SK-N-SH (cell line): ENCODE measurements around the gene ADCY6. TPM values are rescaled to one million over a fixed set of nuclear protein-coding genes. Genes with fewer than 3 reads are reported as not detected.

Source experiments
- CTCF ChIA-PET: fragments of 300-600, 350-600 bp; formaldehyde crosslinking; extraction: SDS; loops from one replicate; lab custom pipeline; 2021; lab: Yijun Ruan, JAX
- POLR2A ChIA-PET: fragments of 350-600 bp; sonication (Branson Sonifier 250); formaldehyde crosslinking; extraction: SDS; loops from one replicate; lab custom pipeline; 2020; ENCODE audit warnings: antibody characterized with exemption, inconsistent platforms; lab: Yijun Ruan, JAX
- DNase-seq: peaks from one replicate; pipeline ENCODE4 v3.0.0; 2012
- H2AFZ ChIP-seq: fragments of 200-600 bp; sonication (generic); 2 replicates; pipeline ENCODE4 v1.8.1; 2016; ENCODE audit warnings: antibody characterized with exemption, mild to moderate bottlenecking, low read depth
- H3F3A ChIP-seq: fragments of 200-600 bp; sonication (generic); replicated peaks from 2 replicates; pipeline ENCODE3; 2016; ENCODE audit warnings: antibody characterized with exemption, mild to moderate bottlenecking; ENCODE audit not compliant: insufficient read depth
- H3K27ac ChIP-seq, 2 experiments: fragments of 200-500 bp in 1 of 2; fragments of 200-600 bp in 1 of 2; sonication (Bioruptor generic) in 1 of 2; sonication (generic), shearing (Covaris generic) in 1 of 2; 2 replicates each; pipeline versions ENCODE4 v1.5.1 to v1.6.1; 2014 to 2016; ENCODE audit warnings: low read depth in 2 of 2, inconsistent platforms in 1 of 2, low read length in 1 of 2, mild to moderate bottlenecking in 1 of 2, mixed read lengths in 1 of 2
- H3K27me3 ChIP-seq: fragments of 200-600 bp; sonication (generic), shearing (Covaris generic); 2 replicates; pipeline ENCODE4 v1.6.1; 2016; ENCODE audit warnings: mixed run types; ENCODE audit not compliant: insufficient read depth
- H3K36me3 ChIP-seq, 2 experiments: fragments of 200-500 bp in 1 of 2; fragments of 200-600 bp in 1 of 2; sonication (Bioruptor generic) in 1 of 2; sonication (generic) in 1 of 2; replicated peaks in 1 of 2; 2 replicates each; pipeline versions ENCODE3 to v1.5.1; 2014 to 2016; ENCODE audit warnings: low read length in 1 of 2, mild to moderate bottlenecking in 1 of 2; ENCODE audit not compliant: insufficient read depth in 2 of 2, control insufficient read depth in 1 of 2
- H3K4me1 ChIP-seq, 2 experiments: fragments of 200-500 bp in 1 of 2; fragments of 200-600 bp in 1 of 2; sonication (Bioruptor generic) in 1 of 2; sonication (generic), shearing (Covaris generic) in 1 of 2; 2 replicates each; pipeline versions ENCODE4 v1.5.1 to v1.6.1; 2014 to 2016; ENCODE audit warnings: low read depth in 1 of 2, low read length in 1 of 2, mixed run types in 1 of 2; ENCODE audit not compliant: insufficient read depth in 2 of 2, control insufficient read depth in 1 of 2
- H3K4me2 ChIP-seq: fragments of 200-600 bp; sonication (generic), shearing (Covaris generic); 2 replicates; pipeline ENCODE4 v1.6.1; 2017; ENCODE audit warnings: mixed run types
- H3K4me3 ChIP-seq, 2 experiments: fragments of 200-500 bp in 1 of 2; fragments of 200-600 bp in 1 of 2; sonication (Bioruptor generic) in 1 of 2; sonication (generic), shearing (Covaris generic) in 1 of 2; 2 replicates each; pipeline versions ENCODE4 v1.5.1 to v1.8.1; 2014 to 2016; ENCODE audit warnings: low read depth in 2 of 2, inconsistent platforms in 1 of 2, low read length in 1 of 2, mild to moderate bottlenecking in 1 of 2, mixed read lengths in 1 of 2, moderate library complexity in 1 of 2
- H3K79me2 ChIP-seq: fragments of 200-600 bp; sonication (generic); 2 replicates; pipeline ENCODE4 v1.8.1; 2017; ENCODE audit warnings: mild to moderate bottlenecking; ENCODE audit not compliant: insufficient read depth
- H3K9ac ChIP-seq: fragments of 200-600 bp; sonication (generic); 2 replicates; pipeline ENCODE4 v1.6.1; 2017; ENCODE audit warnings: mixed run types
- H3K9me2 ChIP-seq: fragments of 200-600 bp; sonication (generic); 2 replicates; pipeline ENCODE4 v1.6.1; 2017; ENCODE audit warnings: mixed run types
- H3K9me3 ChIP-seq: fragments of 200-600 bp; sonication (generic); 2 replicates; pipeline ENCODE4 v1.6.1; 2017; ENCODE audit warnings: mixed run types, mild to moderate bottlenecking, moderate library complexity
- H4K20me1 ChIP-seq: fragments of 200-600 bp; sonication (generic); 2 replicates; pipeline ENCODE4 v1.6.1; 2017; ENCODE audit warnings: mild to moderate bottlenecking, mixed run types; ENCODE audit not compliant: insufficient read depth
- CHD2 ChIP-seq: fragments of 150-350 bp; IDR thresholded peaks from 2 replicates; pipeline ENCODE4 v1.6.1; 2018; ENCODE audit warnings: low read length; ENCODE audit not compliant: partially characterized antibody
- ELF1 ChIP-seq: IDR thresholded peaks from 2 replicates; pipeline ENCODE4 v1.4.0; 2012
- FOSL2 ChIP-seq: IDR thresholded peaks from 2 replicates; pipeline ENCODE4 v1.4.0; 2012; ENCODE audit warnings: low read depth, mild to moderate bottlenecking, moderate library complexity, borderline replicate concordance
- FOXJ3 ChIP-seq: sonication (generic); formaldehyde crosslinking; IDR thresholded peaks from 2 replicates; pipeline ENCODE4 v1.5.1; 2020; ENCODE audit warnings: mild to moderate bottlenecking, missing genetic modification reagents
- JUND ChIP-seq: IDR thresholded peaks from 2 replicates; pipeline ENCODE4 v1.4.0; 2012
- MXI1 ChIP-seq: IDR thresholded peaks from 2 replicates; pipeline ENCODE4 v1.6.1; 2012; ENCODE audit warnings: mild to moderate bottlenecking, low read depth, low read length, improper control_type of control experiment
- NFIC ChIP-seq: IDR thresholded peaks from 2 replicates; pipeline ENCODE4 v1.4.0; 2012; ENCODE audit warnings: borderline replicate concordance
- NRF1 ChIP-seq: IDR thresholded peaks from 2 replicates; pipeline ENCODE4 v1.6.1; 2012; ENCODE audit warnings: low read depth, mild to moderate bottlenecking, low read length
- RCOR1 ChIP-seq: fragments of 150-350 bp; IDR thresholded peaks from 2 replicates; pipeline ENCODE4 v1.6.1; 2017; ENCODE audit warnings: antibody characterized with exemption, low read length
- RFX5 ChIP-seq: IDR thresholded peaks from 2 replicates; pipeline ENCODE4 v1.6.1; 2012; ENCODE audit warnings: mild to moderate bottlenecking, improper control_type of control experiment, low read length
- RXRA ChIP-seq: IDR thresholded peaks from 2 replicates; pipeline ENCODE4 v1.4.0; 2012; ENCODE audit warnings: low read depth, mild to moderate bottlenecking, borderline replicate concordance
- USF1 ChIP-seq: IDR thresholded peaks from 2 replicates; pipeline ENCODE4 v1.4.0; 2012; ENCODE audit warnings: low read depth, borderline replicate concordance
- USF2 ChIP-seq: fragments of 150-350 bp; IDR thresholded peaks from 2 replicates; pipeline ENCODE4 v1.6.1; 2017; ENCODE audit warnings: antibody characterized with exemption, low read length, low read depth, borderline replicate concordance
- WGBS: methylation state at CpG from one replicate; pipeline ENCODE4 v1.1.6; 2017; ENCODE audit warnings: low lambda C conversion rate; 5-methylcytosine and 5-hydroxymethylcytosine counted together
- polyA plus RNA-seq, 3 experiments: library from polyadenylated mRNA; depleted of rRNA; stranded (reverse); fragments of >200 nt; gene quantifications; 2 replicates each; pipeline ENCODE4 v1.2.3, GENCODE V29; 2012

ADCY6 gene
- polyA plus RNA-seq, 1 of the 3 experiments (the other 2 are of a cell fraction) = 36.0 TPM

- no peaks in the 10 kb centered on the region for H3K79me2 ChIP-seq
- DNase-seq = no peak
- H3F3A ChIP-seq = no peaks in the 10 kb centered on the region
- peaks cover 3 to 88% of the 10 kb centered on the region in 2 experiments for H3K36me3 ChIP-seq
- TF ChIP-seq RCOR1 = no peak
- TF ChIP-seq NRF1 = no peak
- no peak for TF ChIP-seq MXI1
- no peak for TF ChIP-seq CHD2
- TF ChIP-seq JUND = no peak
- TF ChIP-seq, all 33 proteins: peak for 0
- Histone ChIP-seq H3K9me3 (no peaks in the 10 kb centered on the region), H3K27ac (no peak overlapping the region), H3K9me2 (no peaks in the 10 kb centered on the region), H2AFZ (no peak overlapping the region), H3K4me3 (no peak overlapping the region), H3K27me3 (no peaks in the 10 kb centered on the region), H3K9ac (no peak overlapping the region), H3K4me1 (no peaks in the 10 kb centered on the region; a peak in 1 of 4 replicates), H4K20me1 (peaks cover 11% of the 10 kb centered on the region; the same call in 1 of the 2 replicates), H3K4me2 (no peak overlapping the region)
- ChIA-PET CTCF (interaction anchor here (1.1 to 3.0 kb wide), 7 partner anchors 9 to 169 kb away, joined by 3 to 16 read pairs (median 6); partner anchors contain the start of genes CACNB3 and DDX23), POLR2A (interaction anchor here (0.8 to 1.0 kb wide), 3 partner anchors 8 to 39 kb away, joined by 3 read pairs; partner anchors contain the start of gene DDX23)
- WGBS = 93% methylated on average over 6 of the region's 8 CpGs
Observed at GRCh38 chr12:48827026-48827425, 38.1 kb upstream of the ADCY6 start.

GRCh38 chr12:48826209-48826855, 37.4 kb upstream of the ADCY6 start:
- TF ChIP-seq ELF1 (no peak), USF1 (no peak), RFX5 (no peak), FOXJ3 (CRISPR knock-in tag) (no peak), USF2 (no peak), FOSL2 (no peak), RXRA (no peak), NFIC (no peak)
- WGBS = 85% methylated on average over 14 of the region's 15 CpGs
- ChIA-PET CTCF (interaction anchor here (1.1 to 3.0 kb wide), 6 partner anchors 8 to 170 kb away, joined by 3 to 16 read pairs (median 10); partner anchors contain the start of genes CACNB3 and DDX23), POLR2A (no interaction called here)
- Histone ChIP-seq H4K20me1 (peaks cover 11% of the 10 kb centered on the region; the same call in 1 of the 2 replicates), H3K4me1 (no peaks in the 10 kb centered on the region; a peak in 1 of 4 replicates), H2AFZ (no peak overlapping the region), H3K9me2 (no peaks in the 10 kb centered on the region), H3K9ac (no peak overlapping the region), H3K27ac (no peak overlapping the region), H3K4me2 (no peak overlapping the region), H3F3A (no peaks in the 10 kb centered on the region), H3K4me3 (no peak overlapping the region), H3K27me3 (no peaks in the 10 kb centered on the region), H3K9me3 (no peaks in the 10 kb centered on the region), H3K79me2 (no peaks in the 10 kb centered on the region), H3K36me3 (peaks cover 3 to 84% of the 10 kb centered on the region in 2 experiments)
- no peak for DNase-seq
